Stomach (tissue), 9 donors: ENCODE results near the gene BPIFB2. TPM values are rescaled to one million over a fixed set of nuclear protein-coding genes. Genes with fewer than 3 reads are reported as not detected.

Experiments used
- DNase-seq, 2 donors: peaks; one replicate each; pipeline versions ENCODE4 v3.0.0 to v3.0.0-alpha.2; 2013 to 2019
- H3K27ac ChIP-seq, 5 donors: fragments of 200-600 bp in 4 of 5; sonication (generic) in 4 of 5; one replicate each; pipeline ENCODE4 v1.5.1; 2013 to 2019; ENCODE audit warnings: mild to moderate bottlenecking in 1 of 5, moderate library complexity in 1 of 5
- H3K27me3 ChIP-seq, 3 donors: fragments of 200-600 bp; sonication (generic); one replicate each; pipeline ENCODE4 v1.5.1; 2017 to 2019; ENCODE audit warnings: mixed run types in 1 of 3
- H3K36me3 ChIP-seq, 4 donors: fragments of 200-600 bp; sonication (generic); 1 replicate in 3 of 4; 2 replicates in 1 of 4; pipeline ENCODE4 v1.5.1; 2016 to 2019
- H3K4me1 ChIP-seq, 4 donors: fragments of 200-600 bp; sonication (generic); one replicate each; pipeline ENCODE4 v1.5.1; 2016 to 2019
- H3K4me3 ChIP-seq, 4 donors: fragments of 200-600 bp; sonication (generic) in 3 of 4; one replicate each; pipeline ENCODE4 v1.5.1; 2016 to 2019; ENCODE audit warnings: mild to moderate bottlenecking in 1 of 4
- H3K9me3 ChIP-seq, 4 donors: fragments of 200-600 bp; sonication (generic); one replicate each; pipeline ENCODE4 v1.5.1; 2016 to 2019
- EP300 ChIP-seq: sonication (generic); formaldehyde crosslinking; IDR thresholded peaks from one replicate; pipeline ENCODE4 v1.6.1; 2017; ENCODE audit warnings: antibody characterized with exemption
- POLR2A ChIP-seq, 4 donors: fragments of 450-650 bp; IDR thresholded peaks; one replicate each; pipeline ENCODE4 v1.6.1; 2016; ENCODE audit warnings: antibody characterized with exemption in 4 of 4, control low read depth in 2 of 4, mild to moderate bottlenecking in 1 of 4, moderate library complexity in 1 of 4
- POLR2AphosphoS5 ChIP-seq, 3 donors: sonication (generic); formaldehyde crosslinking; IDR thresholded peaks; one replicate each; pipeline ENCODE4 v1.6.1; 2016; ENCODE audit warnings: antibody characterized with exemption in 3 of 3
- WGBS, 5 donors: extraction: QIAGEN DNeasy Blood & Tissue Kit in 3 of 5; methylation state at CpG; one replicate each; pipeline versions ENCODE4 v1.1.5 to v1.1.7; 2013 to 2018; 5-methylcytosine and 5-hydroxymethylcytosine counted together
- intact Hi-C: fragments of 100-400 bp; cut with DNase I; formaldehyde crosslinking; loops from one replicate; pipeline ENCODE4 v1.15.1; 2023; ENCODE audit warnings: low total_unique reads
- polyA plus RNA-seq, 3 donors: library from polyadenylated mRNA; stranded (reverse); fragments of 200-250 nt; gene quantifications; one replicate each; pipeline ENCODE4 v1.2.3, GENCODE V29; 2013
- total RNA-seq, 5 donors: library from RNA; depleted of rRNA; stranded (reverse); fragments of >200 nt; gene quantifications; one replicate each; pipeline versions ENCODE4 v1.1.0 to v1.2.3, GENCODE V29; 2014 to 2016
- TF ChIP-seq, protein P1 (sequence below), 7 experiments: fragments of 450-650 bp in 4 of 7; fragments of 200-600 bp in 3 of 7; sonication (generic) in 3 of 7; IDR thresholded peaks; one replicate each; pipeline ENCODE4 v1.5.1; 2016 to 2019; ENCODE audit warnings: antibody characterized with exemption in 7 of 7, control low read depth in 2 of 7, mild to moderate bottlenecking in 1 of 7
- donor health status: healthy with polysubstance abuse.
- donor health status: Bipolar disorder and iron deficiency.
- donor health status: healthy.

Gene BPIFB2
- total and polyA plus RNA-seq, 8 donors, result 3.3 TPM; not detected in 7

DNA sequence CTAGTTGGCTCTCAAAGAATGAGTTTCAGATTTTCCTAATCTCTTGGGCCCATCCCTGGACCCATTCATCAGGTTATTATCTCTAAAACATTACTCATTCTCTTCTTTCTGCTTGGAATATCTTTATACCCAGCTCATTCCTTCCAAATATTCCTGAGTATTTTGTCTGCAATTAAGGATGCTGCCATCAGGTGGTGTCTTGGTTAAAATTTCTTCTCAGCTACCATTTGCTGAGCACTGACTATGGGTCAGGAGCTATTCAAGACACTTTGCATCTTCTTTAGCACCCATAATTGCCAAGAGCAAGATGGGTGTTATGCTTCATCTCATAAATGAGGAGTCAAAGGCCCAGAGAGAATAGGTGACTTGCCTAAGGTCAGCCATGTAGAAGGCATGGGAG lies 11.7 kb upstream of the BPIFB2 start:
- no peak for TF ChIP-seq EP300
- TF ChIP-seq, protein P1, sequence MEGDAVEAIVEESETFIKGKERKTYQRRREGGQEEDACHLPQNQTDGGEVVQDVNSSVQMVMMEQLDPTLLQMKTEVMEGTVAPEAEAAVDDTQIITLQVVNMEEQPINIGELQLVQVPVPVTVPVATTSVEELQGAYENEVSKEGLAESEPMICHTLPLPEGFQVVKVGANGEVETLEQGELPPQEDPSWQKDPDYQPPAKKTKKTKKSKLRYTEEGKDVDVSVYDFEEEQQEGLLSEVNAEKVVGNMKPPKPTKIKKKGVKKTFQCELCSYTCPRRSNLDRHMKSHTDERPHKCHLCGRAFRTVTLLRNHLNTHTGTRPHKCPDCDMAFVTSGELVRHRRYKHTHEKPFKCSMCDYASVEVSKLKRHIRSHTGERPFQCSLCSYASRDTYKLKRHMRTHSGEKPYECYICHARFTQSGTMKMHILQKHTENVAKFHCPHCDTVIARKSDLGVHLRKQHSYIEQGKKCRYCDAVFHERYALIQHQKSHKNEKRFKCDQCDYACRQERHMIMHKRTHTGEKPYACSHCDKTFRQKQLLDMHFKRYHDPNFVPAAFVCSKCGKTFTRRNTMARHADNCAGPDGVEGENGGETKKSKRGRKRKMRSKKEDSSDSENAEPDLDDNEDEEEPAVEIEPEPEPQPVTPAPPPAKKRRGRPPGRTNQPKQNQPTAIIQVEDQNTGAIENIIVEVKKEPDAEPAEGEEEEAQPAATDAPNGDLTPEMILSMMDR (IDR thresholded peaks at IDR 0.05), result no peak
- no peak for TF ChIP-seq POLR2AphosphoS5 (IDR thresholded peaks at IDR 0.05)
- TF ChIP-seq POLR2A (IDR thresholded peaks at IDR 0.05), result no peak
- intact Hi-C loops, result no loop called here
- Histone ChIP-seq H3K36me3 (no peaks in the 10 kb centered on the region), H3K4me1 (no peaks in the 10 kb centered on the region), H3K4me3 (no peak overlapping the region), H3K27ac (no peak overlapping the region), H3K9me3 (peaks cover 0 to 10% (median 2%) of the 10 kb centered on the region in 4 donors), H3K27me3 (no peaks in the 10 kb centered on the region)
- DNase-seq, result no peak

GRCh38 chr20:32997431-32997830 lies 10.1 kb upstream of the BPIFB2 start:
- intact Hi-C loops, result no loop called here
- no peak for DNase-seq
- Histone ChIP-seq H3K4me3 (no peak overlapping the region), H3K4me1 (no peaks in the 10 kb centered on the region), H3K27me3 (no peaks in the 10 kb centered on the region), H3K36me3 (no peaks in the 10 kb centered on the region), H3K27ac (no peak overlapping the region), H3K9me3 (peaks cover 0 to 10% (median 2%) of the 10 kb centered on the region in 4 donors)
- TF ChIP-seq, protein P1 (IDR thresholded peaks at IDR 0.05), result no peak
- no peak for TF ChIP-seq EP300
- no peak for TF ChIP-seq POLR2A (IDR thresholded peaks at IDR 0.05)
- no peak for TF ChIP-seq POLR2AphosphoS5 (IDR thresholded peaks at IDR 0.05)
- WGBS, 5 donors, result 57 to 77% (median 67%) methylated on average over 2 of the region's 2 CpGs

- TF ChIP-seq POLR2A (IDR thresholded peaks at IDR 0.05), result no peak
- TF ChIP-seq POLR2AphosphoS5 (IDR thresholded peaks at IDR 0.05), result no peak
- TF ChIP-seq, protein P1 (IDR thresholded peaks at IDR 0.05), result no peak
- TF ChIP-seq EP300, result no peak
- intact Hi-C loops, result no loop called here
- Histone ChIP-seq H3K36me3 (no peaks in the 10 kb centered on the region), H3K4me3 (no peak overlapping the region), H3K9me3 (peaks cover 0 to 10% (median 2%) of the 10 kb centered on the region in 4 donors), H3K27ac (no peak overlapping the region), H3K27me3 (no peaks in the 10 kb centered on the region), H3K4me1 (no peaks in the 10 kb centered on the region)
- 52 to 70% (median 67%) methylated on average over 9 of the region's 9 CpGs for WGBS, 5 donors
- peak in 1 of 2 donors; percentile 53 for DNase-seq
These were observed 7.8 kb upstream of the BPIFB2 start for GRCh38 chr20:32999603-33000250.

- DNase-seq, result no peak
- H3K4me3 ChIP-seq, result no peak overlapping the region
- intact Hi-C loops, result no loop called here
- WGBS, 5 donors, result 43 to 54% (median 53%) methylated on average over 7 to 9 of the region's 9 CpGs
- H3K27ac ChIP-seq, result no peak overlapping the region
- no peaks in the 10 kb centered on the region for H3K36me3 ChIP-seq
- peaks cover 0 to 7% (median 0%) of the 10 kb centered on the region in 4 donors for H3K9me3 ChIP-seq
- H3K4me1 ChIP-seq, result no peaks in the 10 kb centered on the region
- TF ChIP-seq POLR2AphosphoS5 (IDR thresholded peaks at IDR 0.05), result no peak
- no peak for TF ChIP-seq POLR2A (IDR thresholded peaks at IDR 0.05)
- TF ChIP-seq EP300, result no peak
- TF ChIP-seq, protein P1 (IDR thresholded peaks at IDR 0.05), result no peak
- H3K27me3 ChIP-seq, result no peaks in the 10 kb centered on the region
These were observed 6.6 kb upstream of the BPIFB2 start for GRCh38 chr20:33000802-33001466.
